Upper lobe of right lung (tissue), 1 donor: ENCODE results near the gene ZFHX2. TPM values are rescaled to one million over a fixed set of nuclear protein-coding genes. Genes with fewer than 3 reads are reported as not detected.

ENCODE experiments used
- ATAC-seq: fragments of 200-7000 bp; cut with Tn5 transposase; one replicate; pipeline ENCODE4 v1.9.1; 2020; ENCODE audit warnings: mild to moderate bottlenecking, moderate library complexity
- DNase-seq: peaks from one replicate; pipeline ENCODE4 v3.0.0-alpha.2; 2020
- H3K27ac ChIP-seq: fragments of 200-600 bp; one replicate; pipeline ENCODE4 v1.8.0; 2022
- H3K27me3 ChIP-seq: fragments of 200-600 bp; one replicate; pipeline ENCODE4 v1.8.0; 2022; ENCODE audit warnings: mild to moderate bottlenecking
- H3K36me3 ChIP-seq: fragments of 200-600 bp; one replicate; pipeline ENCODE4 v1.8.0; 2022
- H3K4me1 ChIP-seq: fragments of 200-600 bp; one replicate; pipeline ENCODE4 v1.8.0; 2022
- H3K4me3 ChIP-seq: fragments of 200-600 bp; one replicate; pipeline ENCODE4 v1.8.0; 2022; ENCODE audit warnings: mild to moderate bottlenecking
- H3K9me3 ChIP-seq: fragments of 200-600 bp; one replicate; pipeline ENCODE4 v1.8.0; 2022
- intact Hi-C: fragments of 100-400 bp; cut with DNase I; formaldehyde crosslinking; loops from one replicate; pipeline ENCODE4 v1.11.0; 2022
- total RNA-seq: library from RNA; stranded (reverse); fragmentation: NEBNext Ultra II Directional; extraction: Animal tissue kit (Norgen Biotek cat#: 25700); gene quantifications from one replicate; pipeline ENCODE4 v1.2.1, GENCODE V29; 2021
- TF ChIP-seq, protein P1 (sequence below): fragments of 200-600 bp; IDR thresholded peaks from one replicate; pipeline ENCODE4 v1.8.0; 2022; ENCODE audit warnings: antibody characterized with exemption
- donor health status: DM: no; HTN: yes; CAD: no; lungs with severe emphysema.

The ZFHX2 gene
- total RNA-seq, 1 donor from 2014 or later: 2.3 TPM

DNA sequence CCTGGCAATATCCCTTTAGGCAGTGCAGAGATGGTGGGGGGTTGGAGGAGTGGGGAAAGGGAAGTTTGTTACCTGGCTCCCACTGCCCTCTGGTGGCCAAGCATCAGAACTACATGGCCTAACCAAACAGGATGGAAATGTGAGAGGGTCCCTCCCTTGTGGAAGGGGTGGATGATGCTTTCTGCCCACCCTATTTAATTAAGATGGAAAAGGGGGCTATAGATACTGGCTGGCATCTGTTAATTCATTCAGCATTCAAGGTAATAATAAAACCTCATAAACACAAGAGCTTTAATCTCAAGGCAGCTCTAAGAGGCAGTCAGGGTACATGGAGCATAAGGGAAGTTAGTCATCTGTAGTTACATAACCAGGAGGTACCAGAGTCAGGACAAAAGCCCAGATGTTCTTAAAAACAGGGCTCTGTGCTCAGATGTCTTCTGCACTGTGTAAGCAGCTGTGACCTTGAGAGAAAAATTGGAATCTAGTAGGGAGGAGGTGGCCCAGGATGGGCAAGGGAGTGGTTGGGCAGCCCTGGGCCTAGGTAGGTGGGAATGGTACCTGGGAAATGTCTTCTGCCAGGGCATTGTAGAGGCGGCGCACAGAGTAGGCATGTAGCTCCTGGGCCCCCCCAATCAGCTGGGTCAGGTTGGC lies 11.4 kb upstream of the ZFHX2 start:
- peaks cover 12% of the 10 kb centered on the region for H3K4me1 ChIP-seq
- no peak overlapping the region for H3K4me3 ChIP-seq
- peaks cover 53% of the 10 kb centered on the region for H3K36me3 ChIP-seq
- no peaks in the 10 kb centered on the region for H3K27me3 ChIP-seq
- no peaks in the 10 kb centered on the region for H3K9me3 ChIP-seq
- intact Hi-C loops: loop anchor here (5.0 kb wide), 1 partner anchor 86 kb away; no protein-coding TSS in a partner anchor
- DNase-seq (no peak), ATAC-seq (peak; percentile 46)
- TF ChIP-seq, protein P1, sequence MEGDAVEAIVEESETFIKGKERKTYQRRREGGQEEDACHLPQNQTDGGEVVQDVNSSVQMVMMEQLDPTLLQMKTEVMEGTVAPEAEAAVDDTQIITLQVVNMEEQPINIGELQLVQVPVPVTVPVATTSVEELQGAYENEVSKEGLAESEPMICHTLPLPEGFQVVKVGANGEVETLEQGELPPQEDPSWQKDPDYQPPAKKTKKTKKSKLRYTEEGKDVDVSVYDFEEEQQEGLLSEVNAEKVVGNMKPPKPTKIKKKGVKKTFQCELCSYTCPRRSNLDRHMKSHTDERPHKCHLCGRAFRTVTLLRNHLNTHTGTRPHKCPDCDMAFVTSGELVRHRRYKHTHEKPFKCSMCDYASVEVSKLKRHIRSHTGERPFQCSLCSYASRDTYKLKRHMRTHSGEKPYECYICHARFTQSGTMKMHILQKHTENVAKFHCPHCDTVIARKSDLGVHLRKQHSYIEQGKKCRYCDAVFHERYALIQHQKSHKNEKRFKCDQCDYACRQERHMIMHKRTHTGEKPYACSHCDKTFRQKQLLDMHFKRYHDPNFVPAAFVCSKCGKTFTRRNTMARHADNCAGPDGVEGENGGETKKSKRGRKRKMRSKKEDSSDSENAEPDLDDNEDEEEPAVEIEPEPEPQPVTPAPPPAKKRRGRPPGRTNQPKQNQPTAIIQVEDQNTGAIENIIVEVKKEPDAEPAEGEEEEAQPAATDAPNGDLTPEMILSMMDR: peak; percentile 93
- no peak overlapping the region for H3K27ac ChIP-seq

DNA sequence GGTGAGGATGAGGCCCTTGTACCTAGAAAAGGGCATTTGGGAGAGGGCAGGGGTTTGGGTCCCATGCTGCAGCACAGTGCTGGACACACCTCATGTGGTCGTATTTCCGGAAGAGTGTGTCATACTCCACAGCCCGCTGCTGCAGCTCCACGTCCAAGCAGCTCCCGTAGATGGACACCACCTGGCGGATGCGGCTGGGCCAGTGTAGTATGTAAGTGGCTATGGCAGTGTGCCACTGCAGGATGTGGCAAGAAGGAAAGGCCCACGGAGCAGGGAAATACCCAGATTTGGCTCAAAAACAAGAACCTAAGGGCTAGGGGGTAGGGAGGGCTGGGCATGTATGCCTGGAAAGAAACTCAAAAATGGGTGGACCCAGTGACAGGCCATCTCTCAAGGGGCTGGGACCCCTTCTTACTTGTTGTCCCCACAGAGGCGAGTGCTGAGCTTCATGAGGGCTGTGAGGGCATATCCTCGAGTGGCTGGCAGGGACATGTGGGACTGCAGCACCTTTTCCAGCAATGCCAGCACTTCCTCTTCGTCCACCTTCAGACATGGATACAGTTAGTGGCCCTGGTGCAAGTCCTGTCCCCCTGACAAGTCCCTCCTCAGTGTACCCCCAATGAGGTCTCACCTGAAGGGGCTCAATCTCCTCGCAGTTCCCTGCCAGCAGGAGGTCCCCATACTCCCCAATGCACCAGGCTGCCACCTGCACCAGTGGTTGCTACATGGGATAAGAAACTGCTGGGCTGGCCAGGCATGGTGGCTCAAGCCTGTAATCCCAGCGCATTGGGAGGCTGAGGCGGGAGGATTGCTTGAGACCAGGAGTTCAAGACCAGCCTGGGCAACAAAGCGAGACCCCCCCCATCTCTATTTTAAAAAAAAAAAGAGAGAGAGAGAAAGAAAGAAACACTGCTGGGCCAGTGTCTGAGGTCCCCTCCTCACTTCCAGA lies 10.6 kb upstream of the ZFHX2 start:
- intact Hi-C loops: loop anchor here (5.0 kb wide), 1 partner anchor 85 kb away; no protein-coding TSS in a partner anchor
- peak; percentile 83 for DNase-seq
- H3K36me3 ChIP-seq: peaks cover 53% of the 10 kb centered on the region
- TF ChIP-seq, protein P1: no peak
- peaks cover 11% of the 10 kb centered on the region for H3K4me1 ChIP-seq
- H3K4me3 ChIP-seq: no peak overlapping the region
- no peaks in the 10 kb centered on the region for H3K27me3 ChIP-seq
- H3K27ac ChIP-seq: no peak overlapping the region
- peak; percentile 48 for ATAC-seq
- no peaks in the 10 kb centered on the region for H3K9me3 ChIP-seq

DNA sequence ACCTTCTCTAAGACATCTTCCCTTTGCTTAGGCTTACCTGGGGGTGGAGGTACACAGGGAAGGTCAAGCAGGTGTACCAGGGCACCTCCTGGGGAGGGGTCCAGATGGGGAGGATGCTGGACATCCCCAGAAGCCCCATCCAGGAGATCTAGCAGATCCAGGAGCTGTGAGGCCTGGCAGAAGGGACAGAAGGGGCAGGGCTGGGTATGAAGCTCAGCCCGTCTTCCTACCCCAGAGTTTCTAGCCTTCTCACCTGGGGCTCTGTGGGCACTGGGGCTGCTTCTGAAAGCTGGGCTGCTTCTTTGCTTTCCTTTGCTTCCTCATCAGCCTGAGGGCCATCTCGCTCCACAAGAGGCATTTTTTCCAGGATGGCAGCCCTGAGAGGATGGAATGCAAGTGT lies 9.7 kb upstream of the ZFHX2 start:
- TF ChIP-seq, protein P1: no peak
- DNase-seq: no peak
- no peaks in the 10 kb centered on the region for H3K27me3 ChIP-seq
- peaks cover 53% of the 10 kb centered on the region for H3K36me3 ChIP-seq
- intact Hi-C loops: loop anchor here (5.0 kb wide), 1 partner anchor 84 kb away; no protein-coding TSS in a partner anchor
- peaks cover 12% of the 10 kb centered on the region for H3K4me1 ChIP-seq
- no peak for ATAC-seq
- no peak overlapping the region for H3K4me3 ChIP-seq
- H3K27ac ChIP-seq: no peak overlapping the region
- no peaks in the 10 kb centered on the region for H3K9me3 ChIP-seq

- H3K27ac ChIP-seq: no peak overlapping the region
- no peaks in the 10 kb centered on the region for H3K27me3 ChIP-seq
- H3K9me3 ChIP-seq: no peaks in the 10 kb centered on the region
- intact Hi-C loops: loop anchor here (5.0 kb wide), 1 partner anchor 83 kb away; no protein-coding TSS in a partner anchor
- H3K36me3 ChIP-seq: peaks cover 53% of the 10 kb centered on the region
- H3K4me1 ChIP-seq: peaks cover 19% of the 10 kb centered on the region
- no peak for DNase-seq
- no peak for ATAC-seq
- no peak overlapping the region for H3K4me3 ChIP-seq
- TF ChIP-seq, protein P1: no peak
Measured at GRCh38 chr14:23559926-23560520, 8.5 kb upstream of the ZFHX2 start.

- Histone ChIP-seq H3K27ac (no peak overlapping the region), H3K36me3 (peaks cover 52% of the 10 kb centered on the region), H3K4me3 (no peak overlapping the region), H3K9me3 (no peaks in the 10 kb centered on the region), H3K27me3 (no peaks in the 10 kb centered on the region), H3K4me1 (peaks cover 19% of the 10 kb centered on the region)
- TF ChIP-seq, protein P1: peak; percentile 85
- intact Hi-C loops: no loop called here
- DNase-seq (peak; percentile 77), ATAC-seq (no peak)
Measured at GRCh38 chr14:23559010-23559925, 7.7 kb upstream of the ZFHX2 start.
